Colonic mucosa (tissue), 4 donors: ENCODE results near the gene IER5L. TPM values are rescaled to one million over a fixed set of nuclear protein-coding genes. Genes with fewer than 3 reads are reported as not detected.
A peak's percentile ranks its signal among the peaks of the same experiment; 100 is the strongest.

Source experiments
- DNase-seq: peaks from one replicate; pipeline ENCODE4 v3.0.0-alpha.2; 2020
- H3K27ac ChIP-seq: fragments of 200-600 bp; one replicate; pipeline ENCODE4 v1.8.0; 2021
- H3K27me3 ChIP-seq: fragments of 200-600 bp; one replicate; pipeline ENCODE4 v1.8.0; 2021
- H3K36me3 ChIP-seq: fragments of 200-600 bp; one replicate; pipeline ENCODE4 v1.8.0; 2021
- H3K4me1 ChIP-seq: fragments of 200-600 bp; one replicate; pipeline ENCODE4 v1.8.0; 2021; ENCODE audit warnings: mild to moderate bottlenecking
- H3K4me3 ChIP-seq: fragments of 200-600 bp; one replicate; pipeline ENCODE4 v1.8.0; 2021
- H3K9ac ChIP-seq, 2 donors: one replicate each; pipeline ENCODE4 v1.7.0; 2013; ENCODE audit warnings: control low read depth in 2 of 2, low read depth in 2 of 2, low read length in 2 of 2
- H3K9me3 ChIP-seq: fragments of 200-600 bp; one replicate; pipeline ENCODE4 v1.8.0; 2021
- CTCF ChIP-seq: fragments of 200-600 bp; IDR thresholded peaks from one replicate; pipeline ENCODE4 v1.8.0; 2022; ENCODE audit warnings: antibody characterized with exemption, mild to moderate bottlenecking
- intact Hi-C: fragments of 100-400 bp; cut with DNase I; formaldehyde crosslinking; loops from one replicate; pipeline ENCODE4 v1.14.1; 2022
- total RNA-seq, 2 donors: library from RNA; stranded (reverse); fragmentation: NEBNext Ultra II Directional in 1 of 2; extraction: Animal tissue kit (Norgen Biotek cat#: 25700) in 1 of 2; gene quantifications; one replicate each; pipeline ENCODE4 v1.2.1, GENCODE V29; 2021
- donor health status: healthy.
- donor health status: DM: no; HTN: no; CAD: no.
- donor health status: DM: no; HTN: no; CAD: no.

IER5L gene
- total RNA-seq: 1 to 10 TPM; 9.1 to 9.6 TPM

- peaks cover 26% of the 10 kb centered on the region for H3K4me1 ChIP-seq
- H3K4me3 ChIP-seq: peak within 1 kb of the TSS; percentile 75
- TF ChIP-seq CTCF: no peak
- H3K27ac ChIP-seq: peak within 1 kb of the TSS; percentile 98
- DNase-seq: peak; percentile 96
- peak within 1 kb of the TSS; percentile 91 to 97 for H3K9ac ChIP-seq
- H3K9me3 ChIP-seq: no peaks in the 10 kb centered on the region
- no peaks in the 10 kb centered on the region for H3K27me3 ChIP-seq
- intact Hi-C loops: no loop called here
- no peaks in the 10 kb centered on the region for H3K36me3 ChIP-seq
Observed at GRCh38 chr9:129177791-129178567, at the start of gene IER5L. TSS of gene IER5L (minus strand) at chr9:129178261. CDS start at chr9:129178052, 209 bp downstream.

- DNase-seq: no peak
Observed at GRCh38 chr9:129227843-129228189, 49.8 kb upstream of the IER5L start.

GRCh38 chr9:129225815-129226214 lies 47.8 kb upstream of the IER5L start:
- H3K9me3 ChIP-seq: no peaks in the 10 kb centered on the region
- H3K4me3 ChIP-seq: no peak overlapping the region
- peak; percentile 44 for DNase-seq
- H3K27ac ChIP-seq: peak overlapping the region; percentile 40
- no peaks in the 10 kb centered on the region for H3K4me1 ChIP-seq
- H3K36me3 ChIP-seq: no peaks in the 10 kb centered on the region
- no peaks in the 10 kb centered on the region for H3K27me3 ChIP-seq
- H3K9ac ChIP-seq: no peak overlapping the region
- intact Hi-C loops: no loop called here
- no peak for TF ChIP-seq CTCF

More at GRCh38 chr9:129227843-129228189, 49.8 kb upstream of the IER5L start:
- Histone ChIP-seq H3K27me3 (no peaks in the 10 kb centered on the region), H3K27ac (no peak overlapping the region), H3K9ac (no peak overlapping the region), H3K9me3 (no peaks in the 10 kb centered on the region), H3K4me3 (no peak overlapping the region), H3K36me3 (no peaks in the 10 kb centered on the region), H3K4me1 (no peaks in the 10 kb centered on the region)
- intact Hi-C loops: no loop called here
- no peak for TF ChIP-seq CTCF

GRCh38 chr9:129225490-129225778 lies 47.4 kb upstream of the IER5L start:
- peak overlapping the region; percentile 40 for H3K27ac ChIP-seq

More at GRCh38 chr9:129225490-129225778, 47.4 kb upstream of the IER5L start:
- Histone ChIP-seq H3K27me3 (no peaks in the 10 kb centered on the region), H3K9me3 (no peaks in the 10 kb centered on the region), H3K4me3 (no peak overlapping the region), H3K9ac (no peak overlapping the region), H3K36me3 (no peaks in the 10 kb centered on the region), H3K4me1 (no peaks in the 10 kb centered on the region)
- DNase-seq: no peak
- intact Hi-C loops: no loop called here
- TF ChIP-seq CTCF: no peak
